ENCODE results near the gene TRNP1.

Gene TRNP1

DNA sequence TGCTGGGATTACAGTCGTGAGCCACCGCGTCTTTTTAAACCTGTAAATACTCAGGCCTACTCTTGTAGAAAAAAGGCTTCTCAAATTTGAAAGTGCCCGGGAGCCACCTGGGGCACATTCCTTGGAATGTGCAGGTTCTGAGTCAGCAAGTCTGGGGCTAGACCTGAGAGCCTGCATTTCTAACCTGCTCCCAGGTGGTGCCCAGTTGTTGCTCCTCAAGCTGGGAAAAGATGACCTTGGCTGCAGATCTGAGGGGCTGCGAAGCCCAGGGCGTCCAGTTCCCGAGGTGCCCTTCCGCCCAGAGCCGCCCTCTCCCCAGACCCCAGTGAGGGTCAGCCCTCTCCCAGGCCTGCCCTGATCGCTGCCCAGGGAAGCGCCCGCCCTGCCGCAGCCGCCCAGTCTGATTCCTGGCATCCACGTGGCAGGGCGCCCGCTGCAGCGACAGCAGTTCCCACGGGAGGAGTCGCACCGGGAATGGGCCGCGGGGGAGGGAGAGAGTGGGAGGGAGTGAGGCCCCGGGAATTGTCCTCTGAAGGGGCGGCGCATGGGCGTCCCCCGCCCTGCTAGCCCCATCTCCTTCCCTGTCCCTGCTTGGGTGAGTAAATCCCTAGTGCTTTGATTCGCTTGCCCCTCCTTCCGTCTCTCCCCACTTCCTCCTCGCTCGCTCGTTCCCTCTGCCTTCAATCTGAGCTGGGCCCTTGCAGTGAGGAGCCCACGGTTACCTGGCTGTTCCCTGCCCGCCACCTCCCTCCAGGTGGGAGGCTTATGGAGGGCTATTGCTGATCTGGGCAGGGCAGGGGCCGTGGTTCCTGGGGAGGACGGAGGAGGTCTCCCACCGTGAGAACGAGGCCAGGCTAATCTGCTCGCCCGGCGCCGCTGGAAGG lies 38.0 kb downstream of the TRNP1 start:
- DNase-seq = no peak

DNA sequence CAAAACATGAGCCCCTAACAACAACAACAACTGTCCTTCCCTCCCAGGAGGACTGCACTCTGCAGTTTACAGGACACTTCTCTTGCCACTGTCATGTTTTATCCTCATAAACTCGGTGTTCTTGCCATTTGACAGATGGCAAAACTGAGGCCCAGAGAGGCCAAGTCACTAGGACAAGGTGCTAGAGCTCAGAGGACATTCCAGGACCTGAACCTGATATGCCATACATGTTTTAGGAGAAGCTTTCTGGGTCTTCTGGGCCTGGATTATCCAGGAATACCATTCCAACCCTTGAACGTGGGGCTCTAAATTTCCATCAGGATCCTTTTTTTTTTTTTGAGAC lies 38.6 kb downstream of the TRNP1 start:
- DNase-seq = no peak

GRCh38 chr1:27033043-27033746 lies 39.7 kb downstream of the TRNP1 start:
- DNase-seq = no peak

DNA sequence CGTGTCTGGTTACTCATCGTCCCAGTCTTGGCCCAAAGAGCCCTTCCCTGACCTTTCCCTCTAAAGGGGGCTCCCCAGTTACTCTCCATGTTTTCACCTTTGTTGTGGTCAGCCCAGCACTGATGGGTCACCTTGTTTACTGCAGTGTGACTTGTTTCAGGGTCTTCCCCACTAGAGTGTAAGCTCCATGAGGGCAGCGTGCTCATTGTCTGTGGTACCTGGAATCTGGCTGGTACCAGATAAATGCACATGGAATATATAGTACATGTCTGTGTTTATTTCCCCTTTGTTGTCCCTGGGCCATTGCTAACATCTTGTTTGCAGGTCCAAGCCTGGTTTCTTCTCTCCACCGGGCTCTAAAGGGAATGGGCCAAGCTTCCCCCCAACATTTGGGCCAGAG lies 41.9 kb downstream of the TRNP1 start:
- no peak for DNase-seq

GRCh38 chr1:27036718-27037117 lies 43.2 kb downstream of the TRNP1 start:
- no peak for DNase-seq

DNA sequence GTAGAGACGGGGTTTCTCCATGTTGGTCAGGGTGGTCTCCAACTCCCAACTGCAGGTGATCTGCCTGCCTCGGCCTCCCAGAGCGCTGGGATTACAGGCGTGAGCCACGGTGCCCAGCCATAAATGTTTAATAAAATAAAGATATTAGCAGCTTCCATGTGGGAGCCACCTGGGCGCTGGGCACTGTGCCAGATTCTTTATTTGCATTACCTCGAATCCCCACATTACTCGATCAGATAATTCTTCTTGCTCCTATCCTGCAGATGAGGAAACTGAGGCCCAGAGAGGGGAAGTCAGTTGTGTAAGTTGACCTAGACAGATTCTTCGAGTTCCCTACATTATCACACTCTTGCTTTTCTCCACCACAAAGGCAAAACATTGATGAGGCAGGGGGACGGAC lies 44.0 kb downstream of the TRNP1 start:
- no peak for DNase-seq

- no peak for DNase-seq
These were observed 44.5 kb downstream of the TRNP1 start for GRCh38 chr1:27038020-27038419.

GRCh38 chr1:27042670-27043069 lies 49.2 kb downstream of the TRNP1 start:
- DNase-seq = no peak

GRCh38 chr1:27044613-27045151 lies 51.2 kb downstream of the TRNP1 start:
- peak; percentile 94 for DNase-seq

DNA sequence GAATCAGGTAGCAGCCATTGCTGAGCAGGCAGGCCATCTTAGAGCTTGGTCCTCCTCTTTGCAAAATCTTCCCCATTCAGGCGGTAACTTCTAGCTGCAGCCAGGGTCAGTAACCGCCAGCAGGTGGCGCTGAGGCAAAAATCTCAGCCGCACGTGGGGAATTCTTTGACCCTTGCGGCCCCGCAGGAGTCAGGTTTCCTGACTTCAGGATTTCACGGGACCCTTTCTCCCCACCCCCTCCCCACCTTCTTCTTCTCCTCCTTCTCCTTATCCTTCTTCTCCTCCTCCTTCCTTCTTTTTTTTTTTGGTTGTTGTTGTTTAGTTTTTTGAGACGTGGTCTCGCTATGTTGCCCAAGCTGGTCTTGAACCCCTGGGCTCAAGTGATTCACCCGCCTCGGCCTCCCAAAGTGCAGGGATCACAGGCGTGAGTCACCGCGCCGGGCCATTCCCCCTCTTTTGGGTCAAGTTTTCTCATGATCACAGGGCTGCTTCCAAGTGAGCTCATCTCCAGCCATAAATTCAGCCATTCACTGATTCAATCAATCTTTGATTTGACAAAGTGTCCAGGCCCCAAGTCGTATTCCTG lies 52.6 kb downstream of the TRNP1 start:
- DNase-seq = peak; percentile 67

- DNase-seq = no peak
These were observed 54.4 kb downstream of the TRNP1 start for GRCh38 chr1:27047914-27048313.

DNA sequence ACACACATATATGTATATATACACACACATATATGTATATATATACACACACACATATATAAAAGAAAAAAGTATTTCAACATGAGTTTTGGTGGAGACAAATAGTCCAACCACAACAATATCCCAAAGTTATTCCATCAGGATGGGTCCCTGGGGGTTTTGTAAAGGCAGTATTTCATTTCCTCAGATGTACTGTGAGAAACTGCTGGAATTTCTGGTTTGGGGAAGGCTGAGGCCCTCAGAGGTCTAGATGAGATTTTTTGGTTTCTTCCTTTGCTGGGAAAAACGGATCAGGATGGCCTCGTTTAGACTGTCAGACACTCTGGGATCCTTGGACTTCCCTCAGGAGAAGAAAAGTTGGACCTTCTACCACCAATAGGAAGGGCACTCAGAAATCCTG lies 55.6 kb downstream of the TRNP1 start:
- DNase-seq = no peak

DNA sequence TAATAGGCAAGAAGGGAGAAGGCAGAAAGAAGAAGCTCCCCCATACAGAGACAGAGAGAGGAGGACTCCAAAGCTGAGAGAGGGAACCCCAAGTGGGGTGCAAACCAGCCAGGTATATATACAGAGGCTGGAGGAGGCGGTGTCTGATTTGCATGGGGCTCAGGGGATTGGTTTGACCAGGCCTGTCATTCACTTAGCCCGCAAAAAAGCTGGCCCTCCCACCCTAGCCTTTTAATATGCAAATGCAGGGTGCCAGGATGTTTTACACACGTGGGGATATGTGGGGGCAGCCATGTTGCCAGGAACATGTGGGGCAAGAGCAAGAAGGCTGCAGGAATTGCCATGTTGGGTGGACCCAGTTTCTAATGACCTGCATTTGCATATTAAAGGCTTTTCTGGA lies 56.1 kb downstream of the TRNP1 start:
- no peak for DNase-seq

Measured in activated CD4-positive, alpha-beta T cell treated with anti-CD3 and anti-CD28 coated beads, Interleukin-2, amount 50 U/mL, for 1 hour (primary cell).